Measurements from ENCODE around the gene SEMA3C.

DNA sequence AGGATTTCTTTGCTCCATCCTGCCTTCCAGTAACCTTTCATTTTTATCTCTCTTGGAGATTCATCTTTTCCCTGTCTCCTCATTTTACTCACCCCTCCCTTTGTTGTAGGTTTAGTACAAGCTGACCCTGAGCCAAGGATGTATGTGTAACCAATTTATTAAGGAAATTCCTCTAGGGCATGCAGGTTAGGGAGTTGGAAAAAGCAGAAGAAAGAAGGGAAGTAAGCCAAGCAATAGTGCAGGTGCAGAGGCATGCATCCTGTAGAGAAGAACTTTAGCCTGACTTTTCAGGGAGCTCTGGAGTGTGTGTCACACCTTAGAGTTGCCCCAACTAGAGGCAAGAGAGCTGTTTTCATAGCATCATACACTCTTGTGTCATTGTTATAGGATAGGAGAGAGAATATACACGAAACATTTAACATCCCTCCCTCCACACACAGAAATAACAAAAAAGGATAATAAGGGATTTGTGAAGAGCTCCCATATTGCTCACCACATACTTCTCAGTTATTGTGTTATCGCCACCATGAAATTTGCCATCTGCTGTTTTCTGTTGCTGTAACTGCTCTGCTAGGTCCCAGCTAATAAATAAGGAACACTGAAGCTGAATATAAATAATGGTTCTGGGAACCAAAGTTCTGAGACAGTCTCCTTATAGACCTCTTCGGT is 21.8 kb upstream of the SEMA3C start:
- TF ChIP-seq, protein P1, sequence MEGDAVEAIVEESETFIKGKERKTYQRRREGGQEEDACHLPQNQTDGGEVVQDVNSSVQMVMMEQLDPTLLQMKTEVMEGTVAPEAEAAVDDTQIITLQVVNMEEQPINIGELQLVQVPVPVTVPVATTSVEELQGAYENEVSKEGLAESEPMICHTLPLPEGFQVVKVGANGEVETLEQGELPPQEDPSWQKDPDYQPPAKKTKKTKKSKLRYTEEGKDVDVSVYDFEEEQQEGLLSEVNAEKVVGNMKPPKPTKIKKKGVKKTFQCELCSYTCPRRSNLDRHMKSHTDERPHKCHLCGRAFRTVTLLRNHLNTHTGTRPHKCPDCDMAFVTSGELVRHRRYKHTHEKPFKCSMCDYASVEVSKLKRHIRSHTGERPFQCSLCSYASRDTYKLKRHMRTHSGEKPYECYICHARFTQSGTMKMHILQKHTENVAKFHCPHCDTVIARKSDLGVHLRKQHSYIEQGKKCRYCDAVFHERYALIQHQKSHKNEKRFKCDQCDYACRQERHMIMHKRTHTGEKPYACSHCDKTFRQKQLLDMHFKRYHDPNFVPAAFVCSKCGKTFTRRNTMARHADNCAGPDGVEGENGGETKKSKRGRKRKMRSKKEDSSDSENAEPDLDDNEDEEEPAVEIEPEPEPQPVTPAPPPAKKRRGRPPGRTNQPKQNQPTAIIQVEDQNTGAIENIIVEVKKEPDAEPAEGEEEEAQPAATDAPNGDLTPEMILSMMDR (IDR thresholded peaks at IDR 0.05), result no peak
- TF ChIP-seq POLR2A (IDR thresholded peaks at IDR 0.05), result no peak
